Lower leg skin (tissue), 3 donors: ENCODE results near the gene SUV39H2.

ENCODE experiments used
- CTCF ChIP-seq, 3 donors: fragments of 450-650 bp; IDR thresholded peaks; one replicate each; pipeline ENCODE4 v1.5.1; 2016; ENCODE audit warnings: antibody characterized with exemption in 3 of 3, mild to moderate bottlenecking in 3 of 3, moderate library complexity in 2 of 3
- POLR2A ChIP-seq, 2 donors: fragments of 450-650 bp; IDR thresholded peaks; one replicate each; pipeline ENCODE4 v1.6.1; 2016 to 2017; ENCODE audit warnings: antibody characterized with exemption in 2 of 2, mild to moderate bottlenecking in 1 of 2, moderate library complexity in 1 of 2

- TF ChIP-seq CTCF (IDR thresholded peaks at IDR 0.05), result no peak
- no peak for TF ChIP-seq POLR2A (IDR thresholded peaks at IDR 0.05)
Observed at GRCh38 chr10:14917827-14918226, 39.2 kb downstream of the SUV39H2 start.
